GM23338 (cell line): ENCODE data around the gene JAKMIP1. TPM values are rescaled to one million over a fixed set of nuclear protein-coding genes. Genes with fewer than 3 reads are reported as not detected.

Experiments
- ATAC-seq: fragments of 200-7000 bp; cut with Tn5 transposase; 3 replicates; pipeline ENCODE4 v1.9.1; 2020
- DNase-seq: peaks from one replicate; pipeline ENCODE4 v3.0.0-alpha.2; 2015; ENCODE audit warnings: low spot score
- H2AFZ ChIP-seq: fragments of 200-600 bp; sonication (generic); 2 replicates; pipeline ENCODE4 v1.8.0; 2016; ENCODE audit warnings: antibody characterized with exemption, mild to moderate bottlenecking, moderate library complexity
- H3F3A ChIP-seq: fragments of 200-600 bp; sonication (generic); replicated peaks from 2 replicates; pipeline ENCODE4 v1.8.0; 2017; ENCODE audit warnings: antibody characterized with exemption, mixed run types, low read depth
- H3K27ac ChIP-seq: fragments of 200-600 bp; sonication (generic); 2 replicates; pipeline ENCODE4 v1.6.1; 2016; ENCODE audit warnings: low read depth
- H3K27me3 ChIP-seq: fragments of 200-600 bp; sonication (generic); 2 replicates; pipeline ENCODE4 v1.8.0; 2016; ENCODE audit warnings: mild to moderate bottlenecking, mixed run types, moderate library complexity; ENCODE audit not compliant: insufficient read depth
- H3K36me3 ChIP-seq: fragments of 200-600 bp; sonication (generic); 2 replicates; pipeline ENCODE4 v1.8.0; 2016; ENCODE audit warnings: mild to moderate bottlenecking; ENCODE audit not compliant: insufficient read depth
- H3K4me1 ChIP-seq: fragments of 200-600 bp; sonication (generic); 2 replicates; pipeline ENCODE4 v1.8.0; 2016; ENCODE audit warnings: mild to moderate bottlenecking, moderate library complexity; ENCODE audit not compliant: insufficient read depth
- H3K4me2 ChIP-seq: fragments of 200-600 bp; sonication (generic); 2 replicates; pipeline ENCODE4 v1.7.1; 2017; ENCODE audit warnings: mixed run types
- H3K4me3 ChIP-seq: fragments of 200-600 bp; sonication (generic); 2 replicates; pipeline ENCODE4 v1.6.1; 2016; ENCODE audit warnings: mixed run types
- H3K79me2 ChIP-seq: fragments of 200-600 bp; sonication (generic); replicated peaks from 2 replicates; pipeline ENCODE4 v1.8.0; 2017; ENCODE audit warnings: mild to moderate bottlenecking; ENCODE audit not compliant: insufficient read depth
- H3K9me2 ChIP-seq: fragments of 200-600 bp; sonication (generic); 2 replicates; pipeline ENCODE4 v1.8.0; 2017; ENCODE audit not compliant: insufficient read depth
- H4K20me1 ChIP-seq: fragments of 200-600 bp; sonication (generic); replicated peaks from 2 replicates; pipeline ENCODE4 v1.8.0; 2017; ENCODE audit warnings: mild to moderate bottlenecking; ENCODE audit not compliant: insufficient read depth
- H3K27ac Mint-ChIP-seq: 2 replicates; pipeline ENCODE4 v1.8.0; 2020; ENCODE audit warnings: inconsistent platforms, mild to moderate bottlenecking, moderate library complexity, mixed read lengths
- H3K27me3 Mint-ChIP-seq: 3 replicates; pipeline ENCODE4 v1.8.0; 2022; ENCODE audit warnings: low read depth, mild to moderate bottlenecking, moderate library complexity, mixed read lengths, inconsistent platforms; ENCODE audit not compliant: insufficient read depth, poor library complexity
- H3K36me3 Mint-ChIP-seq: 3 replicates; pipeline ENCODE4 v1.8.0; 2021; ENCODE audit warnings: low read depth, mild to moderate bottlenecking, inconsistent platforms, moderate library complexity, mixed read lengths
- H3K4me1 Mint-ChIP-seq: 3 replicates; pipeline ENCODE4 v1.8.0; 2020; ENCODE audit warnings: mild to moderate bottlenecking, inconsistent platforms, mixed read lengths
- H3K4me3 Mint-ChIP-seq: 3 replicates; pipeline ENCODE4 v1.8.0; 2021; ENCODE audit warnings: moderate library complexity, mild to moderate bottlenecking, inconsistent platforms, mixed read lengths
- H3K9me3 Mint-ChIP-seq: 3 replicates; pipeline ENCODE4 v1.8.0; 2020; ENCODE audit warnings: moderate library complexity, mild to moderate bottlenecking, inconsistent platforms, mixed read lengths
- CREB1 ChIP-seq: fragments of 250-450 bp; sonication (Bioruptor Pico); IDR thresholded peaks from 2 replicates; pipeline ENCODE4 v1.5.0; 2020; ENCODE audit warnings: low read depth, mild to moderate bottlenecking, moderate library complexity
- JUNB ChIP-seq: IDR thresholded peaks from one replicate; pipeline ENCODE4 v1.6.1; 2016; ENCODE audit warnings: antibody characterized with exemption; ENCODE audit not compliant: unreplicated experiment
- NANOG ChIP-seq: IDR thresholded peaks from 2 replicates; pipeline ENCODE4 v1.6.1; 2016; ENCODE audit warnings: antibody characterized with exemption, borderline replicate concordance
- POLR2AphosphoS5 ChIP-seq: IDR thresholded peaks from 2 replicates; pipeline ENCODE4 v1.6.1; 2016; ENCODE audit warnings: antibody characterized with exemption, low read depth
- ZNF331 ChIP-seq: fragments of 250-450 bp; sonication (Bioruptor Pico); IDR thresholded peaks from 2 replicates; pipeline ENCODE4 v1.5.0; 2020; ENCODE audit warnings: low read depth, mild to moderate bottlenecking, moderate library complexity
- polyA plus RNA-seq: library from polyadenylated mRNA; unstranded; fragments of >200 nt; fragmentation: Nextera tagmentation; extraction: Ambion mirVana; gene quantifications from 2 replicates; pipeline ENCODE4 v1.2.1, GENCODE V29; 2016
- total RNA-seq: library from RNA; depleted of rRNA; stranded (reverse); fragments of >200 nt; shearing (Covaris generic); gene quantifications from 2 replicates; pipeline ENCODE4 v1.2.3, GENCODE V29; 2014
- TF ChIP-seq, protein P1 (sequence below): fragments of 250-450 bp; sonication (Bioruptor Pico); IDR thresholded peaks from 2 replicates; pipeline ENCODE4 v1.5.0; 2020; ENCODE audit warnings: mild to moderate bottlenecking, moderate library complexity
- TF ChIP-seq, protein P2 (sequence below): IDR thresholded peaks from 2 replicates; pipeline ENCODE4 v1.6.1; 2016; ENCODE audit warnings: antibody characterized with exemption
- TF ChIP-seq, protein P3 (sequence below), 2 experiments: fragments of 200-600 bp in 1 of 2; sonication (generic) in 1 of 2; conservative IDR thresholded peaks; 2 replicates each; pipeline versions ENCODE4 v1.5.1 to v1.6.1; 2016 to 2017; ENCODE audit warnings: antibody characterized with exemption in 2 of 2, low read depth in 2 of 2, mild to moderate bottlenecking in 2 of 2, moderate library complexity in 1 of 2

Gene JAKMIP1
- total and polyA plus RNA-seq, 2 experiments from 2014 or later: 4.6 to 5.1 TPM

DNA sequence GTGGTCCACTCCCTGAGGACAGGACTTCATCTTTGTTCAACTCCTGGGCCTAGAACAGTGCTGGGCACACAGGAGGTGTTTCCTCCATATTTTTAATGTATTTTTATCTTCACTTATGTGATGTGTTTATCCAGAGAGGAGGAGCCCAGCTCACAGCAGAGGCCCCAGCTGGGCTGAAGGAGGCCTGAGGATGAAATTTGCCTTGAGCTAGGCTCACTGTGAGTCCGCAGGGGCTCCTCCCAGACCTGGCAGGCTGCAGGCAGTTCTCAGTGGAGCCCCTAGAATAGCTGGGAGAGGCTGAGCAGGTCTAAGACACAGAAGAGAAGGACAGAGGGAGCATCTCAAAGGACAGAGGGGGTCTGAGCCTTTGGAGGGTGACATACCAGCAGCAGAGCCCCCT is 208.9 kb downstream of the JAKMIP1 start:
- no peaks in the 10 kb centered on the region for H4K20me1 ChIP-seq
- no peaks in the 10 kb centered on the region for H3K27me3 ChIP-seq
- no peak overlapping the region for H3K4me2 ChIP-seq
- no peak for TF ChIP-seq ZNF331
- no peak for TF ChIP-seq JUNB
- no peak overlapping the region for H2AFZ ChIP-seq
- Mint-ChIP-seq H3K36me3 (no peaks in the 10 kb centered on the region), H3K4me3 (no peak overlapping the region), H3K9me3 (peaks cover 9% of the 10 kb centered on the region; the same call in 2 of the 3 replicates), H3K4me1 (no peaks in the 10 kb centered on the region; the same call in 2 of the 3 replicates), H3K27me3 (peaks cover 14% of the 10 kb centered on the region), H3K27ac (no peak overlapping the region)
- H3K4me3 ChIP-seq: no peak overlapping the region
- no peaks in the 10 kb centered on the region for H3K79me2 ChIP-seq
- no peaks in the 10 kb centered on the region for H3K36me3 ChIP-seq
- H3K27ac ChIP-seq: no peak overlapping the region
- ATAC-seq: no peak
- no peaks in the 10 kb centered on the region for H3K4me1 ChIP-seq
- DNase-seq: no peak
- H3F3A ChIP-seq: no peaks in the 10 kb centered on the region
- H3K9me2 ChIP-seq: peaks cover 3% of the 10 kb centered on the region; the same call in 1 of the 2 replicates

DNA sequence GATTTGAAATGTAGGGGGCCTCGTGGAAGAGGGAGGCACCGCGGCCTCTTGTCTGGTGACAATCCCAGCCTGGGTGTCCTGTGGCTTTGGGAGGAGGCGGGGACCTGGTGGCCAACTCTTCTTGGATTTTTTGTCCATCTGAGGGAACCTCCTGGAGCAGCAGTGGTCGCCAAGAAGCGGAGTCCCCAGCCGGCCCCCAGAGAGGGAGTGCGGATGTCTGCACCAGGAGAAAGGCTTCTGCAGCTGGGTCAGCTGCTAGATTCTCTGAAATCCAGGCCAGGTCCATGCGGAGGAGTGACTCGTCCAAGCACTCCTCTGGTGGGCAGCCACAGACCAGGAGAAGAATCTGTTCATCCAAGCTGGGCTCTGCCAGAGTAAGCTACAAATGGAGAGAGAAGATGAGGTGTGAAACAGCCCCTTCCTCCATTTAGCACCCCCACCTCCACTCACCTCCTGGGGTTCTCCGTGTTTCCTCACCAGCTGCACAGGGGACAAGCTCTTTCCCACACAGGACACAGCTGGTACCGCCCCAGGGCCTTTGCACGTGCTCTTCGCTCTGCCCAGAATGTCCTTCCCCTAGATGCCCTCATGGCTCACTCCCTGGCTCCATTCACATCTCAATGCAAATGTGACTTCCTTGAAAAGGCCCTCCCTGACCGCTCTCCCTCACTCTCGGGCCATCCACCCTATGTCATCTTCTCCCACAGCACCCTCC is 209.7 kb downstream of the JAKMIP1 start:
- Histone ChIP-seq H2AFZ (no peak overlapping the region), H3F3A (no peaks in the 10 kb centered on the region), H3K4me2 (no peak overlapping the region), H3K79me2 (no peaks in the 10 kb centered on the region), H3K27me3 (no peaks in the 10 kb centered on the region), H4K20me1 (no peaks in the 10 kb centered on the region), H3K4me3 (no peak overlapping the region), H3K36me3 (no peaks in the 10 kb centered on the region), H3K9me2 (peaks cover 3% of the 10 kb centered on the region; the same call in 1 of the 2 replicates), H3K4me1 (no peaks in the 10 kb centered on the region), H3K27ac (no peak overlapping the region)
- no peaks in the 10 kb centered on the region; the same call in 2 of the 3 replicates for H3K4me1 Mint-ChIP-seq
- H3K4me3 Mint-ChIP-seq: no peak overlapping the region
- no peaks in the 10 kb centered on the region for H3K36me3 Mint-ChIP-seq
- ATAC-seq (no peak), DNase-seq (no peak)
- peaks cover 12% of the 10 kb centered on the region for H3K27me3 Mint-ChIP-seq
- H3K9me3 Mint-ChIP-seq: peaks cover 10% of the 10 kb centered on the region; the same call in 2 of the 3 replicates
- no peak overlapping the region for H3K27ac Mint-ChIP-seq
- TF ChIP-seq CREB1: no peak
- TF ChIP-seq POLR2AphosphoS5: no peak
- TF ChIP-seq, protein P1, sequence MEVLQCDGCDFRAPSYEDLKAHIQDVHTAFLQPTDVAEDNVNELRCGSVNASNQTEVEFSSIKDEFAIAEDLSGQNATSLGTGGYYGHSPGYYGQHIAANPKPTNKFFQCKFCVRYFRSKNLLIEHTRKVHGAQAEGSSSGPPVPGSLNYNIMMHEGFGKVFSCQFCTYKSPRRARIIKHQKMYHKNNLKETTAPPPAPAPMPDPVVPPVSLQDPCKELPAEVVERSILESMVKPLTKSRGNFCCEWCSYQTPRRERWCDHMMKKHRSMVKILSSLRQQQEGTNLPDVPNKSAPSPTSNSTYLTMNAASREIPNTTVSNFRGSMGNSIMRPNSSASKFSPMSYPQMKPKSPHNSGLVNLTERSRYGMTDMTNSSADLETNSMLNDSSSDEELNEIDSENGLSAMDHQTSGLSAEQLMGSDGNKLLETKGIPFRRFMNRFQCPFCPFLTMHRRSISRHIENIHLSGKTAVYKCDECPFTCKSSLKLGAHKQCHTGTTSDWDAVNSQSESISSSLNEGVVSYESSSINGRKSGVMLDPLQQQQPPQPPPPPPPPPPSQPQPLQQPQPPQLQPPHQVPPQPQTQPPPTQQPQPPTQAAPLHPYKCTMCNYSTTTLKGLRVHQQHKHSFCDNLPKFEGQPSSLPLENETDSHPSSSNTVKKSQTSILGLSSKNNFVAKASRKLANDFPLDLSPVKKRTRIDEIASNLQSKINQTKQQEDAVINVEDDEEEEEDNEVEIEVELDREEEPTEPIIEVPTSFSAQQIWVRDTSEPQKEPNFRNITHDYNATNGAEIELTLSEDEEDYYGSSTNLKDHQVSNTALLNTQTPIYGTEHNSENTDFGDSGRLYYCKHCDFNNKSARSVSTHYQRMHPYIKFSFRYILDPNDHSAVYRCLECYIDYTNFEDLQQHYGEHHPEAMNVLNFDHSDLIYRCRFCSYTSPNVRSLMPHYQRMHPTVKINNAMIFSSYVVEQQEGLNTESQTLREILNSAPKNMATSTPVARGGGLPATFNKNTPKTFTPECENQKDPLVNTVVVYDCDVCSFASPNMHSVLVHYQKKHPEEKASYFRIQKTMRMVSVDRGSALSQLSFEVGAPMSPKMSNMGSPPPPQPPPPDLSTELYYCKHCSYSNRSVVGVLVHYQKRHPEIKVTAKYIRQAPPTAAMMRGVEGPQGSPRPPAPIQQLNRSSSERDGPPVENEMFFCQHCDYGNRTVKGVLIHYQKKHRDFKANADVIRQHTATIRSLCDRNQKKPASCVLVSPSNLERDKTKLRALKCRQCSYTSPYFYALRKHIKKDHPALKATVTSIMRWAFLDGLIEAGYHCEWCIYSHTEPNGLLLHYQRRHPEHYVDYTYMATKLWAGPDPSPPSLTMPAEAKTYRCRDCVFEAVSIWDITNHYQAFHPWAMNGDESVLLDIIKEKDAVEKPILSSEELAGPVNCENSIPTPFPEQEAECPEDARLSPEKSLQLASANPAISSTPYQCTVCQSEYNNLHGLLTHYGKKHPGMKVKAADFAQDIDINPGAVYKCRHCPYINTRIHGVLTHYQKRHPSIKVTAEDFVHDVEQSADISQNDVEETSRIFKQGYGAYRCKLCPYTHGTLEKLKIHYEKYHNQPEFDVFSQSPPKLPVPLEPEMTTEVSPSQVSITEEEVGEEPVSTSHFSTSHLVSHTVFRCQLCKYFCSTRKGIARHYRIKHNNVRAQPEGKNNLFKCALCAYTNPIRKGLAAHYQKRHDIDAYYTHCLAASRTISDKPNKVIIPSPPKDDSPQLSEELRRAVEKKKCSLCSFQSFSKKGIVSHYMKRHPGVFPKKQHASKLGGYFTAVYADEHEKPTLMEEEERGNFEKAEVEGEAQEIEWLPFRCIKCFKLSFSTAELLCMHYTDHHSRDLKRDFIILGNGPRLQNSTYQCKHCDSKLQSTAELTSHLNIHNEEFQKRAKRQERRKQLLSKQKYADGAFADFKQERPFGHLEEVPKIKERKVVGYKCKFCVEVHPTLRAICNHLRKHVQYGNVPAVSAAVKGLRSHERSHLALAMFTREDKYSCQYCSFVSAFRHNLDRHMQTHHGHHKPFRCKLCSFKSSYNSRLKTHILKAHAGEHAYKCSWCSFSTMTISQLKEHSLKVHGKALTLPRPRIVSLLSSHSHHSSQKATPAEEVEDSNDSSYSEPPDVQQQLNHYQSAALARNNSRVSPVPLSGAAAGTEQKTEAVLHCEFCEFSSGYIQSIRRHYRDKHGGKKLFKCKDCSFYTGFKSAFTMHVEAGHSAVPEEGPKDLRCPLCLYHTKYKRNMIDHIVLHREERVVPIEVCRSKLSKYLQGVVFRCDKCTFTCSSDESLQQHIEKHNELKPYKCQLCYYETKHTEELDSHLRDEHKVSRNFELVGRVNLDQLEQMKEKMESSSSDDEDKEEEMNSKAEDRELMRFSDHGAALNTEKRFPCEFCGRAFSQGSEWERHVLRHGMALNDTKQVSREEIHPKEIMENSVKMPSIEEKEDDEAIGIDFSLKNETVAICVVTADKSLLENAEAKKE (CRISPR knock-in tag): no peak
- TF ChIP-seq, protein P2, sequence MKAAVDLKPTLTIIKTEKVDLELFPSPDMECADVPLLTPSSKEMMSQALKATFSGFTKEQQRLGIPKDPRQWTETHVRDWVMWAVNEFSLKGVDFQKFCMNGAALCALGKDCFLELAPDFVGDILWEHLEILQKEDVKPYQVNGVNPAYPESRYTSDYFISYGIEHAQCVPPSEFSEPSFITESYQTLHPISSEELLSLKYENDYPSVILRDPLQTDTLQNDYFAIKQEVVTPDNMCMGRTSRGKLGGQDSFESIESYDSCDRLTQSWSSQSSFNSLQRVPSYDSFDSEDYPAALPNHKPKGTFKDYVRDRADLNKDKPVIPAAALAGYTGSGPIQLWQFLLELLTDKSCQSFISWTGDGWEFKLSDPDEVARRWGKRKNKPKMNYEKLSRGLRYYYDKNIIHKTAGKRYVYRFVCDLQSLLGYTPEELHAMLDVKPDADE: no peak
- TF ChIP-seq, protein P3, sequence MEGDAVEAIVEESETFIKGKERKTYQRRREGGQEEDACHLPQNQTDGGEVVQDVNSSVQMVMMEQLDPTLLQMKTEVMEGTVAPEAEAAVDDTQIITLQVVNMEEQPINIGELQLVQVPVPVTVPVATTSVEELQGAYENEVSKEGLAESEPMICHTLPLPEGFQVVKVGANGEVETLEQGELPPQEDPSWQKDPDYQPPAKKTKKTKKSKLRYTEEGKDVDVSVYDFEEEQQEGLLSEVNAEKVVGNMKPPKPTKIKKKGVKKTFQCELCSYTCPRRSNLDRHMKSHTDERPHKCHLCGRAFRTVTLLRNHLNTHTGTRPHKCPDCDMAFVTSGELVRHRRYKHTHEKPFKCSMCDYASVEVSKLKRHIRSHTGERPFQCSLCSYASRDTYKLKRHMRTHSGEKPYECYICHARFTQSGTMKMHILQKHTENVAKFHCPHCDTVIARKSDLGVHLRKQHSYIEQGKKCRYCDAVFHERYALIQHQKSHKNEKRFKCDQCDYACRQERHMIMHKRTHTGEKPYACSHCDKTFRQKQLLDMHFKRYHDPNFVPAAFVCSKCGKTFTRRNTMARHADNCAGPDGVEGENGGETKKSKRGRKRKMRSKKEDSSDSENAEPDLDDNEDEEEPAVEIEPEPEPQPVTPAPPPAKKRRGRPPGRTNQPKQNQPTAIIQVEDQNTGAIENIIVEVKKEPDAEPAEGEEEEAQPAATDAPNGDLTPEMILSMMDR (conservative IDR thresholded peaks at IDR 0.05; ENCODE audit: low read depth in 2 of 2): no peak
- TF ChIP-seq JUNB: no peak
- no peak for TF ChIP-seq NANOG
